PC-3 (cell line): ENCODE measurements around the gene MANSC1.

Experiments used
- EZH2phosphoT487 ChIP-seq: fragments of 300-600 bp; sonication (generic); IDR thresholded peaks from 2 replicates; pipeline ENCODE4 v1.6.1; 2018; ENCODE audit warnings: mild to moderate bottlenecking, antibody characterized with exemption, low read length, borderline replicate concordance
- TF ChIP-seq, protein P1 (sequence below): fragments of 300-600 bp; sonication (generic); conservative IDR thresholded peaks from 2 replicates; pipeline ENCODE4 v1.5.1; 2017; ENCODE audit warnings: antibody characterized with exemption, low read depth, mild to moderate bottlenecking, low read length

DNA sequence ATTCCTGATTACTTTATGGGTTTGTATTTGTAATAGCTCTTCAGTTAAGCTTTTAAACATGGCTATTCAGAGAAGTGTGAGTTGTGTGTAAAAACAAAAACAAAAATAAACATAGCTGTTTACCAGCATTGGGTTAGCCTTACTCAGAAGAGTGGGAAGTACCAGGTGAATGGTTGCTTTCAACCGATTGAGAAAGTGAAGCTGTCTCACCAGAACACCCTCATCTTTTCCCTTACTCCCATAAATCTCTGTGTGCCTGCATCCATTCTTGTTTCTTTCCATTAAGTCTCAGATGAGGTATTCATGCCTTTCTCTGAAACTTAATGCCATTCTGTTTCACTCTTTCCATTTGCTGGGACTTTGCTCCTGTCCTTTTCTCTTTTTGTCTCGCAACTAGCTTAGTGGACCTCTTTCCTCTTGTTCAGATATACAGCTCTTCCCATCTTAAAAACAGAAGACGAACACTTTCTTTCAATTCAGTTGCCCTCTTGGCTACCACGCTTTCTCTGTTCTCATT is 17.5 kb upstream of the MANSC1 start:
- TF ChIP-seq, protein P1, sequence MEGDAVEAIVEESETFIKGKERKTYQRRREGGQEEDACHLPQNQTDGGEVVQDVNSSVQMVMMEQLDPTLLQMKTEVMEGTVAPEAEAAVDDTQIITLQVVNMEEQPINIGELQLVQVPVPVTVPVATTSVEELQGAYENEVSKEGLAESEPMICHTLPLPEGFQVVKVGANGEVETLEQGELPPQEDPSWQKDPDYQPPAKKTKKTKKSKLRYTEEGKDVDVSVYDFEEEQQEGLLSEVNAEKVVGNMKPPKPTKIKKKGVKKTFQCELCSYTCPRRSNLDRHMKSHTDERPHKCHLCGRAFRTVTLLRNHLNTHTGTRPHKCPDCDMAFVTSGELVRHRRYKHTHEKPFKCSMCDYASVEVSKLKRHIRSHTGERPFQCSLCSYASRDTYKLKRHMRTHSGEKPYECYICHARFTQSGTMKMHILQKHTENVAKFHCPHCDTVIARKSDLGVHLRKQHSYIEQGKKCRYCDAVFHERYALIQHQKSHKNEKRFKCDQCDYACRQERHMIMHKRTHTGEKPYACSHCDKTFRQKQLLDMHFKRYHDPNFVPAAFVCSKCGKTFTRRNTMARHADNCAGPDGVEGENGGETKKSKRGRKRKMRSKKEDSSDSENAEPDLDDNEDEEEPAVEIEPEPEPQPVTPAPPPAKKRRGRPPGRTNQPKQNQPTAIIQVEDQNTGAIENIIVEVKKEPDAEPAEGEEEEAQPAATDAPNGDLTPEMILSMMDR: no peak
- TF ChIP-seq EZH2phosphoT487: no peak
